Activated T-cell treated with anti-CD3 and anti-CD28 coated beads, Interleukin-2, amount 50 U/mL, for 24 hours (primary cell): ENCODE measurements around the gene CCDC88B.

Experiments
- DNase-seq: peaks from one replicate; pipeline ENCODE4 v3.0.0-alpha.2; 2020
- H3K27ac Mint-ChIP-seq: 2 replicates; pipeline ENCODE4 v1.8.0; 2020; ENCODE audit warnings: mild to moderate bottlenecking, mixed read lengths
- H3K27me3 Mint-ChIP-seq: 2 replicates; pipeline ENCODE4 v1.8.0; 2020; ENCODE audit warnings: mixed read lengths
- H3K36me3 Mint-ChIP-seq: 2 replicates; pipeline ENCODE4 v1.8.0; 2020; ENCODE audit warnings: low read depth, mixed read lengths
- H3K4me1 Mint-ChIP-seq: 2 replicates; pipeline ENCODE4 v1.8.0; 2020; ENCODE audit warnings: low read depth, mixed read lengths
- H3K4me3 Mint-ChIP-seq: 2 replicates; pipeline ENCODE4 v1.8.0; 2020; ENCODE audit warnings: mild to moderate bottlenecking, moderate library complexity, mixed read lengths
- H3K9me3 Mint-ChIP-seq: 2 replicates; pipeline ENCODE4 v1.8.0; 2020; ENCODE audit warnings: mixed read lengths

Gene CCDC88B

DNA sequence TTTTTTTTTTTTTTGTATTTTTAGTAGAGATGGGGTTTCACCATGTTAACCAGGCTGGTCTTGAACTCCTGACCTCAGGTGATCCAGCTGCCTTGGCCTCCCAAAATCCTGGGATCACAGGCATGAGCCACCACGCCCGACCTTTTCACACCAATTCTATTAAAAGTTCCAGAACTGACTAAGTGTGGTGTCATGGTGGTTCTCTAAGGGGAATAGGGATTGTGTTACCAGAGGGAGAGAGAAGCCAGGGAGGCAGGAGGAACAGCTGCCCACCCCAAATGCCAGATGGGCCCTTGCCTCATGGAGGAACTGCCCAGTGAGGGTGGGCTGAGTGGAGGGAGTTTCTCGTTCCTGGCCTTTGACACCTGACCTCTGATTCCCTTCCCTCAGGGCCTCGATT lies 24.9 kb downstream of the CCDC88B start:
- Mint-ChIP-seq H3K27me3 (no peaks in the 10 kb centered on the region), H3K36me3 (peaks cover 91% of the 10 kb centered on the region), H3K9me3 (no peaks in the 10 kb centered on the region), H3K4me3 (no peak overlapping the region), H3K27ac (no peak overlapping the region), H3K4me1 (peaks cover 23% of the 10 kb centered on the region)
- DNase-seq = no peak

GRCh38 chr11:64366751-64367150 lies 26.7 kb downstream of the CCDC88B start:
- no peak overlapping the region for H3K27ac Mint-ChIP-seq
- H3K9me3 Mint-ChIP-seq = no peaks in the 10 kb centered on the region
- DNase-seq = no peak
- no peaks in the 10 kb centered on the region for H3K27me3 Mint-ChIP-seq
- peaks cover 88% of the 10 kb centered on the region for H3K36me3 Mint-ChIP-seq
- peaks cover 7% of the 10 kb centered on the region for H3K4me1 Mint-ChIP-seq
- H3K4me3 Mint-ChIP-seq = no peak overlapping the region

- DNase-seq = no peak
- no peaks in the 10 kb centered on the region for H3K27me3 Mint-ChIP-seq
- no peaks in the 10 kb centered on the region for H3K9me3 Mint-ChIP-seq
Observed at GRCh38 chr11:64367931-64368672, 28.1 kb downstream of the CCDC88B start.

GRCh38 chr11:64368673-64369074 lies 28.7 kb downstream of the CCDC88B start:
- peaks cover 70% of the 10 kb centered on the region for H3K36me3 Mint-ChIP-seq
- H3K9me3 Mint-ChIP-seq = no peaks in the 10 kb centered on the region
- H3K27me3 Mint-ChIP-seq = no peaks in the 10 kb centered on the region
- H3K4me1 Mint-ChIP-seq = no peaks in the 10 kb centered on the region
- no peak for DNase-seq
- no peak overlapping the region for H3K4me3 Mint-ChIP-seq
- H3K27ac Mint-ChIP-seq = no peak overlapping the region

More at GRCh38 chr11:64367931-64368672, 28.1 kb downstream of the CCDC88B start:
- Mint-ChIP-seq H3K36me3 (peaks cover 76% of the 10 kb centered on the region), H3K4me1 (no peaks in the 10 kb centered on the region), H3K4me3 (no peak overlapping the region), H3K27ac (no peak overlapping the region)

- no peak overlapping the region for H3K4me3 Mint-ChIP-seq
- no peak overlapping the region for H3K27ac Mint-ChIP-seq
- no peak for DNase-seq
- no peaks in the 10 kb centered on the region for H3K9me3 Mint-ChIP-seq
- no peaks in the 10 kb centered on the region for H3K27me3 Mint-ChIP-seq
- H3K4me1 Mint-ChIP-seq = no peaks in the 10 kb centered on the region
- H3K36me3 Mint-ChIP-seq = peaks cover 63% of the 10 kb centered on the region
Observed at GRCh38 chr11:64369440-64370421, 29.7 kb downstream of the CCDC88B start.

- no peak overlapping the region for H3K4me3 Mint-ChIP-seq
- peaks cover 48% of the 10 kb centered on the region for H3K36me3 Mint-ChIP-seq
- no peak overlapping the region for H3K27ac Mint-ChIP-seq
Observed at GRCh38 chr11:64371201-64371600, 31.2 kb downstream of the CCDC88B start.

DNA sequence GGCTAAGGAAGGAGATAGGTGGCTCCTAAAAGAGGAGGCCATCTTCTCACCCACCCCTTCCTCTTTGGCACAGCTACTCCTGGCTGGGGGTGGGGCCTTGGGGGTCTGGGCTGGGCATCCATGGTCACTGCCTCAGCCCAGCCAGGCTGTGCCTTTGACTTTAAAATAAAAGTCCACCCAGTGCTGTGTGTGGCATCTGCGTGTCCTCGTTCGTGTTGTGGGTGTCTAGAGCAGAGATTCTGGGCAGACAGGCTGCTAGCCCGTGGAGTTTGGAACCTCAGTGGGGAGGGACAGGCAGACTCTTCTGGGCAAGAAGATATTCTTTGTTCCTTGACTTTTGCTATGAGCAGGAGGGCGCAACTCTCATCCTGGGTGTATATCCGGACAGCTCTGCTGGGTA lies 32.0 kb downstream of the CCDC88B start:
- H3K27me3 Mint-ChIP-seq = no peaks in the 10 kb centered on the region
- H3K4me1 Mint-ChIP-seq = no peaks in the 10 kb centered on the region
- H3K4me3 Mint-ChIP-seq = no peak overlapping the region
- H3K27ac Mint-ChIP-seq = no peak overlapping the region
- no peaks in the 10 kb centered on the region for H3K9me3 Mint-ChIP-seq
- no peak for DNase-seq
- peaks cover 40% of the 10 kb centered on the region for H3K36me3 Mint-ChIP-seq

More at GRCh38 chr11:64371201-64371600, 31.2 kb downstream of the CCDC88B start:
- Mint-ChIP-seq H3K9me3 (no peaks in the 10 kb centered on the region), H3K27me3 (no peaks in the 10 kb centered on the region), H3K4me1 (no peaks in the 10 kb centered on the region)
- DNase-seq = no peak

GRCh38 chr11:64372802-64373597 lies 33.0 kb downstream of the CCDC88B start:
- H3K9me3 Mint-ChIP-seq = no peaks in the 10 kb centered on the region
- H3K4me3 Mint-ChIP-seq = no peak overlapping the region
- no peaks in the 10 kb centered on the region for H3K27me3 Mint-ChIP-seq
- H3K36me3 Mint-ChIP-seq = peaks cover 32% of the 10 kb centered on the region
- H3K27ac Mint-ChIP-seq = peak overlapping the region; percentile 7
- H3K4me1 Mint-ChIP-seq = no peaks in the 10 kb centered on the region
- DNase-seq = no peak

- H3K4me3 Mint-ChIP-seq = no peak overlapping the region
Observed at GRCh38 chr11:64373598-64373974, 33.6 kb downstream of the CCDC88B start.

DNA sequence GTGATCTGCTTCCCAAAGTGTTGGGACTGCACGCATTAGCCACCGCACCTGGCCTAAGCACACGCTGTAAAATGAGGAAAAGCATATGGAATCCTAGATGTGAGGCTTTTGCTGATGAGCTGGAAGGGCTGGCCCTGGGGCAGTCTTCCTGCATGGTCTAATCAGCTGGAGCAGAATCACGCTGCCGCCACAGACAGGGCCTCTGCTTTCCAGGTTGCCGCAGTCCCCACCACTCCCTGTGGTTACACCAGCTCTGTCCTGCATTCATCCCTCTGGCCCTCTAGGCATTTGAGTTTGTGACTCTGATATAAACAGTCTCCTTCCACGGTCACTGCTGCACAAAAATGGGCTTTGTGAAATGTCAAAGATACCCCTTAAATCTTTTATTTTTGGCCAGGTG lies 36.1 kb downstream of the CCDC88B start:
- Mint-ChIP-seq H3K27me3 (no peaks in the 10 kb centered on the region), H3K4me3 (no peak overlapping the region)

More at GRCh38 chr11:64373598-64373974, 33.6 kb downstream of the CCDC88B start:
- Mint-ChIP-seq H3K27ac (no peak overlapping the region), H3K36me3 (peaks cover 26% of the 10 kb centered on the region), H3K27me3 (no peaks in the 10 kb centered on the region), H3K4me1 (no peaks in the 10 kb centered on the region), H3K9me3 (no peaks in the 10 kb centered on the region)
- DNase-seq = no peak

DNA sequence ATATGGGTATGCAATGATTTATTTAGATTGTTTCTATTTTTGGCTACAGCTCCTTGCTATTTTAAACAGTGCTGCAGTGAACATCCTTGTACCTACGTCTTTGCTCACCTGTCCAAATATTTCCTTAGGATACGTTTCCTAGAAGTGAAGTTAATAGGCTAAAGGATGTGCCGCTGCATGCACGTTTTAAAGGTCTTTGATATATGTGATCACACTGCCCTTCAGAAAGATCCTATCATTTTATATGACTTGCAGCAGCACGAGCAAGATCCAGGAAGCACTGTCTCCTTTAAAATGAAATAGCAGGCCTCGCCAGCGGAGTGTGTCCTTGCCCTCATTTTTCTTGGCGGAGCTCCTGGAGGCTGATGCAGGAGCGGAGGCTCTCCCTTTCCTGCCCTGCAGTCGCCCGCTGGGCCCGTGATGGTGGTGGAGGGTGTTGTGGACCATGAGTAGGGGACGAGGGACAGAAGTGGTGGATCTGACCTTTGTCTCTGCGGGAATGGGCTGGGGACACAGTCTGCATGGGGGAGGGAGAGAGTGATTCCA lies 38.4 kb downstream of the CCDC88B start:
- Mint-ChIP-seq H3K27me3 (no peaks in the 10 kb centered on the region), H3K9me3 (no peaks in the 10 kb centered on the region), H3K4me3 (no peak overlapping the region), H3K36me3 (no peaks in the 10 kb centered on the region), H3K4me1 (peaks cover 5% of the 10 kb centered on the region), H3K27ac (no peak overlapping the region)
- no peak for DNase-seq

More for the DNA sequence above, 36.1 kb downstream of the CCDC88B start:
- no peak for DNase-seq
- H3K9me3 Mint-ChIP-seq = no peaks in the 10 kb centered on the region
- peaks cover 6% of the 10 kb centered on the region for H3K36me3 Mint-ChIP-seq
- H3K27ac Mint-ChIP-seq = no peak overlapping the region
- H3K4me1 Mint-ChIP-seq = no peaks in the 10 kb centered on the region

DNA sequence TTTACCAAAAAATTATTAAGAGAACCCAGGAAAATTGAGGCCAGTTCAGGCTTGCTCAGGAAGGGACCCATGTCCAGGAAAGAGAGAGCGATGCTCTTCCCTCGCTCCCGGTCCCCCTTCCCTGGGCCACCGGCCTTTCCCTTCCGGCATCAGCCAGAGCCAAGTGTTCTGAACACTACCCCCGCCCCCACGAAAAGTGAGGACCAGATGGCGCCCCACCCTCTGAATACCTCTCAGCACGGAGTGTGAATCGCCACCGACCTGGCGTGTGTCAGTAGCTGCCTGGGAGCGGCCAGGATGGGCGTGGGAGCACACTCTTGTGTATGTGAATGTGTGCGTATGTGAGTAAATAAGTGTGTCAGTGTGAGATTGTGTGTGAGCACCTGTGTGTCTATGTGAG lies 39.2 kb downstream of the CCDC88B start:
- Mint-ChIP-seq H3K27me3 (no peaks in the 10 kb centered on the region), H3K4me3 (no peak overlapping the region), H3K9me3 (no peaks in the 10 kb centered on the region), H3K36me3 (no peaks in the 10 kb centered on the region), H3K27ac (no peak overlapping the region), H3K4me1 (peaks cover 5% of the 10 kb centered on the region)
- no peak for DNase-seq

- H3K4me1 Mint-ChIP-seq = peaks cover 5% of the 10 kb centered on the region
Observed at GRCh38 chr11:64379817-64380709, 40.1 kb downstream of the CCDC88B start.

More at GRCh38 chr11:64379817-64380709, 40.1 kb downstream of the CCDC88B start:
- no peak for DNase-seq
- H3K9me3 Mint-ChIP-seq = no peaks in the 10 kb centered on the region
- no peaks in the 10 kb centered on the region for H3K36me3 Mint-ChIP-seq
- no peaks in the 10 kb centered on the region for H3K27me3 Mint-ChIP-seq
- no peak overlapping the region for H3K27ac Mint-ChIP-seq
- H3K4me3 Mint-ChIP-seq = no peak overlapping the region
